Gastrocnemius medialis (tissue), 4 donors: ENCODE results near the gene RNF223. TPM values are rescaled to one million over a fixed set of nuclear protein-coding genes. Genes with fewer than 3 reads are reported as not detected.
"Not testable (repeated sequence)": the region's sequence is repeated elsewhere in the genome, so short reads cannot be mapped to it uniquely, and the experiment has no call there.

ENCODE experiments used
- ATAC-seq, 2 donors: fragments of 150-250 bp; one replicate each; pipeline ENCODE4 v1.9.1; 2016
- DNase-seq, 2 donors: peaks; one replicate each; pipeline ENCODE4 v3.0.0-alpha.2; 2019
- H3K27ac ChIP-seq, 4 donors: fragments of 200-600 bp; sonication (generic); 1 replicate in 1 of 4; 2 replicates in 3 of 4; pipeline ENCODE4 v1.5.1; 2016 to 2018; ENCODE audit warnings: mild to moderate bottlenecking in 2 of 4, moderate library complexity in 1 of 4
- H3K27me3 ChIP-seq, 3 donors: fragments of 200-600 bp; sonication (generic) in 2 of 3; 1 replicate in 1 of 3; 2 replicates in 2 of 3; pipeline versions ENCODE4 v1.5.1 to v1.6.0; 2016 to 2019; ENCODE audit warnings: mild to moderate bottlenecking in 1 of 3, moderate library complexity in 1 of 3
- H3K36me3 ChIP-seq, 2 donors: fragments of 200-600 bp; sonication (generic) in 1 of 2; one replicate each; pipeline ENCODE4 v1.5.1; 2017 to 2018
- H3K4me1 ChIP-seq, 2 donors: fragments of 200-600 bp; sonication (generic) in 1 of 2; one replicate each; pipeline ENCODE4 v1.5.1; 2016 to 2017; ENCODE audit warnings: mild to moderate bottlenecking in 2 of 2
- H3K4me3 ChIP-seq, 4 donors: fragments of 200-600 bp; sonication (generic) in 3 of 4; 1 replicate in 1 of 4; 2 replicates in 3 of 4; pipeline ENCODE4 v1.5.1; 2016 to 2019; ENCODE audit warnings: mild to moderate bottlenecking in 2 of 4
- H3K9me3 ChIP-seq, 3 donors: fragments of 200-600 bp; sonication (generic) in 2 of 3; 1 replicate in 1 of 3; 2 replicates in 2 of 3; pipeline ENCODE4 v1.5.1; 2016 to 2019
- CTCF ChIP-seq, 5 experiments: fragments of 450-650 bp in 3 of 5; fragments of 200-600 bp in 2 of 5; sonication (generic) in 2 of 5; IDR thresholded peaks in 4 of 5; conservative IDR thresholded peaks in 1 of 5; 1 replicate in 4 of 5; 2 replicates in 1 of 5; pipeline ENCODE4 v1.5.1; 2016 to 2019; ENCODE audit warnings: antibody characterized with exemption in 5 of 5, mild to moderate bottlenecking in 3 of 5, moderate library complexity in 3 of 5
- POLR2A ChIP-seq, 2 donors: fragments of 450-650 bp; IDR thresholded peaks; one replicate each; pipeline ENCODE4 v1.6.1; 2017; ENCODE audit warnings: antibody characterized with exemption in 2 of 2, mild to moderate bottlenecking in 2 of 2, moderate library complexity in 2 of 2
- in situ Hi-C, 4 donors: fragments of 200-750 bp; cut with MboI; loops; one replicate each; pipeline versions ENCODE4 v1.15.0 to v1.8.0; 2017; ENCODE audit warnings: low sequenced_read_pairs in 4 of 4
- intact Hi-C: fragments of 100-400 bp; cut with DNase I; formaldehyde crosslinking; loops from one replicate; pipeline ENCODE4 v1.15.1; 2023; ENCODE audit warnings: low total_unique reads
- total RNA-seq, 4 donors: library from RNA; depleted of rRNA; stranded (reverse); fragments of >200 nt; gene quantifications; one replicate each; pipeline versions ENCODE4 v1.1.0 to v1.2.3, GENCODE V29; 2016

RNF223 gene
- total RNA-seq, 4 donors from 2014 or later: not detected

GRCh38 chr1:1111516-1112236, 37.6 kb upstream of the RNF223 start:
- intact Hi-C loops (loop anchor here (10.0 kb wide), 1 partner anchor 77 kb away; no protein-coding TSS in a partner anchor), in situ Hi-C loops (loop anchor here in 1 of 4 donors (25.0 kb wide), 1 partner anchor 151 kb away; the partner anchor contains the start of gene UBE2J2)
- no peak for DNase-seq
- H3K4me3 ChIP-seq: no peak overlapping the region
- TF ChIP-seq CTCF (IDR thresholded peaks at IDR 0.05 in 4 of 5, conservative IDR thresholded peaks at IDR 0.05 in 1 of 5) (no peak), POLR2A (IDR thresholded peaks at IDR 0.05) (no peak)
- ATAC-seq: no peak
- peaks cover 0 to 7% of the 10 kb centered on the region in 2 donors for H3K36me3 ChIP-seq
- H3K9me3 ChIP-seq: peaks cover 0 to 6% (median 0%) of the 10 kb centered on the region in 3 donors
- no peak overlapping the region for H3K27ac ChIP-seq
- no peaks in the 10 kb centered on the region for H3K27me3 ChIP-seq
- peaks cover 3 to 5% of the 10 kb centered on the region in 2 donors for H3K4me1 ChIP-seq

- H3K36me3 ChIP-seq: peaks cover 0 to 7% of the 10 kb centered on the region in 2 donors
- peaks cover 0 to 6% (median 0%) of the 10 kb centered on the region in 3 donors for H3K9me3 ChIP-seq
- no peak overlapping the region for H3K27ac ChIP-seq
- TF ChIP-seq CTCF (IDR thresholded peaks at IDR 0.05 in 4 of 5, conservative IDR thresholded peaks at IDR 0.05 in 1 of 5) (no peak), POLR2A (IDR thresholded peaks at IDR 0.05) (no peak)
- DNase-seq (no peak), ATAC-seq (no peak)
- peaks cover 3 to 4% of the 10 kb centered on the region in 2 donors for H3K4me1 ChIP-seq
- H3K4me3 ChIP-seq: no peak overlapping the region
- no peaks in the 10 kb centered on the region for H3K27me3 ChIP-seq
- in situ Hi-C loops (loop anchor here in 1 of 4 donors (25.0 kb wide), 1 partner anchor 152 kb away; the partner anchor contains the start of gene UBE2J2), intact Hi-C loops (loop anchor here (10.0 kb wide), 1 partner anchor 76 kb away; no protein-coding TSS in a partner anchor)
Measured at GRCh38 chr1:1110561-1110971, 36.5 kb upstream of the RNF223 start.

GRCh38 chr1:1109743-1110142, 35.6 kb upstream of the RNF223 start:
- ATAC-seq (no peak), DNase-seq (no peak)
- no peak overlapping the region for H3K4me3 ChIP-seq
- no peak overlapping the region for H3K27ac ChIP-seq
- intact Hi-C loops (loop anchor here (10.0 kb wide), 1 partner anchor 75 kb away; no protein-coding TSS in a partner anchor), in situ Hi-C loops (loop anchor here in 1 of 4 donors (25.0 kb wide), 1 partner anchor 153 kb away; the partner anchor contains the start of gene UBE2J2)
- H3K4me1 ChIP-seq: no peaks in the 10 kb centered on the region
- no peaks in the 10 kb centered on the region for H3K27me3 ChIP-seq
- no peak for TF ChIP-seq CTCF (IDR thresholded peaks at IDR 0.05 in 4 of 5, conservative IDR thresholded peaks at IDR 0.05 in 1 of 5)
- TF ChIP-seq POLR2A (IDR thresholded peaks at IDR 0.05): no peak
- H3K9me3 ChIP-seq: peaks cover 0 to 6% (median 0%) of the 10 kb centered on the region in 3 donors
- H3K36me3 ChIP-seq: peaks cover 0 to 7% of the 10 kb centered on the region in 2 donors

GRCh38 chr1:1106510-1107221, 32.6 kb upstream of the RNF223 start:
- in situ Hi-C loops: loop anchor here in 1 of 4 donors (25.0 kb wide), 1 partner anchor 156 kb away; the partner anchor contains the start of gene UBE2J2
- Histone ChIP-seq H3K4me1 (no peaks in the 10 kb centered on the region), H3K27me3 (no peaks in the 10 kb centered on the region), H3K27ac (no peak overlapping the region), H3K36me3 (no peaks in the 10 kb centered on the region), H3K4me3 (no peak overlapping the region), H3K9me3 (no peaks in the 10 kb centered on the region)
- ATAC-seq (no peak), DNase-seq (no peak)
- TF ChIP-seq CTCF (IDR thresholded peaks at IDR 0.05 in 4 of 5, conservative IDR thresholded peaks at IDR 0.05 in 1 of 5) (no peak), POLR2A (IDR thresholded peaks at IDR 0.05) (no peak)
- intact Hi-C loops: loop anchor here (2.0 kb wide), 1 partner anchor 186 kb away; no protein-coding TSS in a partner anchor

GRCh38 chr1:1104152-1104551, 30.0 kb upstream of the RNF223 start:
- DNase-seq, H3K27me3 ChIP-seq, intact Hi-C loops, H3K4me3 ChIP-seq, H3K9me3 ChIP-seq, H3K36me3 ChIP-seq, H3K27ac ChIP-seq, ATAC-seq, H3K4me1 ChIP-seq: not testable (repeated sequence)
- in situ Hi-C loops: loop anchor here in 1 of 4 donors (25.0 kb wide), 1 partner anchor 158 kb away; the partner anchor contains the start of gene UBE2J2
